CD14-positive monocyte (primary cell): Measurements from ENCODE around the gene ZNF480. TPM values are rescaled to one million over a fixed set of nuclear protein-coding genes. Genes with fewer than 3 reads are reported as not detected.

Source experiments
- DNase-seq, 3 donors: peaks; one replicate each; pipeline ENCODE4 v3.0.0-alpha.2; 2011 to 2022
- H2AFZ ChIP-seq: 2 replicates; pipeline ENCODE4 v1.6.0; 2012; ENCODE audit warnings: mild to moderate bottlenecking, low read depth, low read length, inconsistent platforms; ENCODE audit not compliant: insufficient read depth, poor library complexity, severe bottlenecking
- H3K27ac ChIP-seq, 2 donors: 1 replicate in 1 of 2; 2 replicates in 1 of 2; pipeline ENCODE4 v1.5.1; 2012 to 2013; ENCODE audit warnings: low read length in 2 of 2, control low read depth in 1 of 2, inconsistent platforms in 1 of 2, low read depth in 1 of 2, mild to moderate bottlenecking in 1 of 2
- H3K27me3 ChIP-seq, 2 donors: one replicate each; pipeline versions ENCODE4 v1.6.0 to v1.6.1; 2011 to 2013; ENCODE audit warnings: low read length in 2 of 2; ENCODE audit not compliant: control insufficient read depth in 2 of 2, insufficient read depth in 2 of 2
- H3K36me3 ChIP-seq, 2 donors: replicated peaks in 1 of 2; 1 replicate in 1 of 2; 2 replicates in 1 of 2; pipeline versions ENCODE4 v1.5.1 to v1.6.1; 2012 to 2013; ENCODE audit warnings: low read length in 2 of 2, control low read depth in 1 of 2, inconsistent platforms in 1 of 2, mild to moderate bottlenecking in 1 of 2; ENCODE audit not compliant: insufficient read depth in 2 of 2, control insufficient read depth in 1 of 2
- H3K4me1 ChIP-seq, 2 donors: 1 replicate in 1 of 2; 2 replicates in 1 of 2; pipeline versions ENCODE4 v1.5.1 to v1.6.1; 2012 to 2013; ENCODE audit warnings: low read length in 2 of 2, control low read depth in 1 of 2, inconsistent platforms in 1 of 2, mild to moderate bottlenecking in 1 of 2, moderate library complexity in 1 of 2; ENCODE audit not compliant: insufficient read depth in 2 of 2, control insufficient read depth in 1 of 2
- H3K4me2 ChIP-seq: replicated peaks from 2 replicates; pipeline ENCODE3; 2012; ENCODE audit warnings: low read length, moderate library complexity, mild to moderate bottlenecking; ENCODE audit not compliant: poor library complexity, severe bottlenecking; ENCODE audit errors: extremely low read depth
- H3K4me3 ChIP-seq, 3 experiments: fragments of 200-600 bp in 1 of 3; sonication (generic) in 1 of 3; replicated peaks in 1 of 3; 1 replicate in 2 of 3; 2 replicates in 1 of 3; pipeline ENCODE4 v1.5.1; 2011 to 2013; ENCODE audit warnings: low read length in 3 of 3, mild to moderate bottlenecking in 3 of 3, control low read depth in 2 of 3, low read depth in 2 of 3, inconsistent platforms in 1 of 3, moderate library complexity in 1 of 3
- H3K79me2 ChIP-seq: 2 replicates; pipeline ENCODE4 v1.6.0; 2012; ENCODE audit warnings: mild to moderate bottlenecking, control low read depth, inconsistent platforms, low read length, moderate library complexity; ENCODE audit not compliant: insufficient read depth
- H3K9ac ChIP-seq: 2 replicates; pipeline ENCODE4 v1.6.0; 2017; ENCODE audit warnings: low read length, mild to moderate bottlenecking; ENCODE audit not compliant: insufficient read depth, poor library complexity, severe bottlenecking
- H3K9me3 ChIP-seq, 2 donors: replicated peaks in 1 of 2; 1 replicate in 1 of 2; 2 replicates in 1 of 2; pipeline versions ENCODE4 v1.5.1 to v1.6.1; 2012 to 2013; ENCODE audit warnings: low read length in 2 of 2, control low read depth in 1 of 2; ENCODE audit not compliant: control insufficient read depth in 1 of 2, insufficient read depth in 1 of 2
- H4K20me1 ChIP-seq: 2 replicates; pipeline ENCODE4 v1.6.0; 2012; ENCODE audit warnings: mild to moderate bottlenecking, low read length, control low read depth, moderate library complexity; ENCODE audit not compliant: insufficient read depth
- H3K27ac Mint-ChIP-seq, 7 donors: one replicate each; pipeline ENCODE4 v1.8.0; 2020; ENCODE audit warnings: mild to moderate bottlenecking in 7 of 7, mixed read lengths in 7 of 7, moderate library complexity in 6 of 7, inconsistent platforms in 2 of 7
- H3K27me3 Mint-ChIP-seq, 3 donors: one replicate each; pipeline ENCODE4 v1.8.0; 2021 to 2022; ENCODE audit warnings: low read depth in 3 of 3, mild to moderate bottlenecking in 3 of 3, mixed read lengths in 3 of 3, moderate library complexity in 3 of 3, inconsistent platforms in 1 of 3
- H3K36me3 Mint-ChIP-seq, 2 donors: one replicate each; pipeline ENCODE4 v1.8.0; 2020; ENCODE audit warnings: mixed read lengths in 2 of 2, inconsistent platforms in 1 of 2, mild to moderate bottlenecking in 1 of 2
- H3K4me1 Mint-ChIP-seq: one replicate; pipeline ENCODE4 v1.8.0; 2020; ENCODE audit warnings: mild to moderate bottlenecking, mixed read lengths
- H3K4me3 Mint-ChIP-seq, 2 donors: one replicate each; pipeline ENCODE4 v1.8.0; 2020; ENCODE audit warnings: mild to moderate bottlenecking in 2 of 2, mixed read lengths in 2 of 2, moderate library complexity in 1 of 2
- H3K9me3 Mint-ChIP-seq, 7 donors: one replicate each; pipeline ENCODE4 v1.8.0; 2020 to 2022; ENCODE audit warnings: mixed read lengths in 7 of 7, mild to moderate bottlenecking in 6 of 7, moderate library complexity in 6 of 7, inconsistent platforms in 2 of 7
- CTCF ChIP-seq: fragments of 200-600 bp; IDR thresholded peaks from one replicate; pipeline ENCODE4 v1.8.0; 2022; ENCODE audit warnings: antibody characterized with exemption, mild to moderate bottlenecking
- WGBS: methylation state at CpG from one replicate; pipeline ENCODE4 v1.1.5; 2013; ENCODE audit warnings: missing lambda C conversion rate; ENCODE audit not compliant: insufficient coverage; 5-methylcytosine and 5-hydroxymethylcytosine counted together
- intact Hi-C, 2 donors: fragments of 100-400 bp; cut with micrococcal nuclease; formaldehyde crosslinking; loops; one replicate each; pipeline versions ENCODE4 v1.15.0 to v1.15.1; 2023
- polyA plus RNA-seq, 3 donors: library from polyadenylated mRNA; depleted of rRNA in 1 of 3; unstranded in 2 of 3; stranded (reverse) in 1 of 3; fragments of 300-500 nt in 2 of 3; fragments of >200 nt in 1 of 3; fragmentation: Illumina TruSeq in 2 of 3; gene quantifications; 1 replicate in 2 of 3; 2 replicates in 1 of 3; pipeline ENCODE4 v1.2.3, GENCODE V29; 2012 to 2021
- small RNA-seq: library from RNA; depleted of rRNA; stranded (forward); fragments of <200 nt; gene quantifications from one replicate; pipeline ENCODE3, GENCODE V24; 2012; ENCODE audit warnings: low read depth; ENCODE audit not compliant: insufficient read length

Gene ZNF480
- polyA plus RNA-seq, 3 donors: 6.6 to 7.6 (median 7.4) TPM

- TF ChIP-seq CTCF: no peak
- peaks cover 0 to 3% (median 0%) of the 10 kb centered on the region in 3 donors for H3K27me3 Mint-ChIP-seq
- H3K9ac ChIP-seq: peak within 1 kb of the TSS; percentile 75
- H3K4me3 ChIP-seq: peak within 1 kb of the TSS; percentile 57 to 83 (median 79)
- peak within 1 kb of the TSS; percentile 89 for H2AFZ ChIP-seq
- peak within 1 kb of the TSS; percentile 92 to 96 for H3K4me3 Mint-ChIP-seq
- peaks cover 48 to 99% (median 92%) of the 10 kb centered on the region in 7 donors for H3K9me3 Mint-ChIP-seq
- DNase-seq: peak; percentile 72 to 80 (median 77)
- H3K27me3 ChIP-seq: no peaks in the 10 kb centered on the region
- H4K20me1 ChIP-seq: no peaks in the 10 kb centered on the region
- H3K27ac ChIP-seq: peak within 1 kb of the TSS; percentile 78 to 91
- peaks cover 22% of the 10 kb centered on the region in 2 donors for H3K36me3 Mint-ChIP-seq
- H3K4me2 ChIP-seq: peak within 1 kb of the TSS; percentile 80
- 2% methylated on average over 46 of the region's 52 CpGs for WGBS
- H3K36me3 ChIP-seq: peaks cover 7 to 29% of the 10 kb centered on the region in 2 donors
- peaks cover 79 to 80% of the 10 kb centered on the region in 2 donors for H3K9me3 ChIP-seq
- peak within 1 kb of the TSS; percentile 92 to 97 (median 95) for H3K27ac Mint-ChIP-seq
- H3K4me1 Mint-ChIP-seq: peaks cover 13% of the 10 kb centered on the region
- H3K4me1 ChIP-seq: peaks cover 8 to 10% of the 10 kb centered on the region in 2 donors
- H3K79me2 ChIP-seq: no peaks in the 10 kb centered on the region
- intact Hi-C loops: no loop called here
Observed at GRCh38 chr19:52369559-52370340, 72.8 kb downstream of the ZNF480 start, which contains the start of gene ZNF880. Gene ZNF880 (plus strand): TSS chr19:52369923. CDS start chr19:52369966, 43 bp downstream.

- no peak for DNase-seq
- Histone ChIP-seq H3K27ac (peak overlapping the region; percentile 78 to 91), H2AFZ (peak overlapping the region; percentile 89), H3K36me3 (peaks cover 8 to 33% of the 10 kb centered on the region in 2 donors), H3K9me3 (peaks cover 78 to 80% of the 10 kb centered on the region in 2 donors), H4K20me1 (no peaks in the 10 kb centered on the region), H3K9ac (peak overlapping the region; percentile 75), H3K27me3 (no peaks in the 10 kb centered on the region), H3K4me1 (peaks cover 8 to 10% of the 10 kb centered on the region in 2 donors), H3K79me2 (no peaks in the 10 kb centered on the region), H3K4me3 (peak overlapping the region; percentile 57 to 83 (median 79)), H3K4me2 (peak overlapping the region; percentile 80)
- TF ChIP-seq CTCF: no peak
- H3K27me3 Mint-ChIP-seq: peaks cover 0 to 2% (median 0%) of the 10 kb centered on the region in 3 donors
- H3K4me3 Mint-ChIP-seq: peak overlapping the region; percentile 92 to 96
- intact Hi-C loops: no loop called here
- H3K36me3 Mint-ChIP-seq: peaks cover 23 to 28% of the 10 kb centered on the region in 2 donors
- peak overlapping the region in 6 of 7 donors; percentile 92 to 97 (median 95) for H3K27ac Mint-ChIP-seq
- no CpG with 5 or more reads among the region's 7 CpGs for whole genome bisulfite sequencing
- H3K4me1 Mint-ChIP-seq: peaks cover 13% of the 10 kb centered on the region
- H3K9me3 Mint-ChIP-seq: peaks cover 47 to 99% (median 92%) of the 10 kb centered on the region in 7 donors
Observed at GRCh38 chr19:52370341-52370710, 73.4 kb downstream of the ZNF480 start.

Small RNA genes lying within 50 kb of the gene (small RNA-seq; reads per million reads assigned to genes)
- gene MIR643: 0.94 reads per million
- gene RF00019: not detected

Other genes with a start within 250 kb of the ZNF480 start
- gene ZNF432, start 248.3 kb upstream of the ZNF480 start, polyA plus RNA-seq: 1 to 10 TPM; 1.1 to 3.0 (median 1.2) TPM
- gene ZNF841, start 201.4 kb upstream of the ZNF480 start, polyA plus RNA-seq: 1 to 10 TPM in 1 of 3 donors, under 1 TPM in 1, not detected in 1; 0.42 to 5.2 TPM
- 1 to 10 TPM in 2 of 3 donors, under 1 TPM in 1; 0.32 to 1.8 (median 1.1) TPM for gene ZNF616, start 157.2 kb upstream of the ZNF480 start, polyA plus RNA-seq
- gene ZNF836, start 125.5 kb upstream of the ZNF480 start, polyA plus RNA-seq: 1 to 10 TPM; 2.3 to 4.8 (median 2.6) TPM
- gene PPP2R1A, start 107.1 kb upstream of the ZNF480 start, polyA plus RNA-seq: 100 to 1,000 TPM in 2 of 3 donors, 10 to 100 TPM in 1; 79.9 to 151 (median 127) TPM
- 10 to 100 TPM in 1 of 3 donors, 1 to 10 TPM in 2; 4.0 to 15.0 (median 8.8) TPM for gene ZNF766, start 27.6 kb upstream of the ZNF480 start, polyA plus RNA-seq
- not detected for gene ZNF610, start 39.1 kb downstream of the ZNF480 start, polyA plus RNA-seq
- 1 to 10 TPM; 4.5 to 8.5 (median 5.5) TPM for gene ZNF880, start 72.8 kb downstream of the ZNF480 start, polyA plus RNA-seq
- gene ZNF528, start 100.7 kb downstream of the ZNF480 start, polyA plus RNA-seq: 1 to 10 TPM in 1 of 3 donors, under 1 TPM in 2; 0.67 to 4.8 (median 0.86) TPM
- not detected for gene ZNF534, start 132.0 kb downstream of the ZNF480 start, polyA plus RNA-seq
- under 1 TPM in 1 of 3 donors, not detected in 2; 0.05 TPM for gene ZNF578, start 156.4 kb downstream of the ZNF480 start, polyA plus RNA-seq
- 1 to 10 TPM; 2.6 to 9.2 (median 3.4) TPM for gene ZNF808, start 230.5 kb downstream of the ZNF480 start, polyA plus RNA-seq